ENCODE measurements around the gene RERE. TPM values are rescaled to one million over a fixed set of nuclear protein-coding genes. Genes with fewer than 3 reads are reported as not detected.

The RERE gene
- total RNA-seq, 1 experiment from 2014 or later: 217 TPM

- H3K4me1 ChIP-seq (ENCODE audit: control insufficient read depth, insufficient read depth, low read length): peaks cover 27% of the 10 kb centered on the region
- H3K36me3 ChIP-seq (ENCODE audit: control insufficient read depth, insufficient read depth, low read length): peaks cover 2% of the 10 kb centered on the region
- CTCF ChIA-PET: no interaction called here
- ATAC-seq: no peak
- H3K4me3 ChIP-seq (ENCODE audit: low read depth in 2 of 2, low read length in 2 of 2): no peak overlapping the region
- in situ Hi-C loops (cut with HindIII; ENCODE audit: low pct_unique_long_range_greater_than_20kb, low sequenced_read_pairs): no loop called here
- TF ChIP-seq SIN3A (IDR thresholded peaks at IDR 0.05; ENCODE audit: borderline replicate concordance, insufficient read depth, low read depth, low read length) (no peak), POLR2AphosphoS5 (IDR thresholded peaks at IDR 0.05; ENCODE audit: low read depth, low read length) (no peak), TCF7L2 (IDR thresholded peaks at IDR 0.05; ENCODE audit: low read depth, low read length) (no peak), CTCF (IDR thresholded peaks at IDR 0.05) (no peak), REST (IDR thresholded peaks at IDR 0.05; ENCODE audit: insufficient read depth in 1 of 2, low read depth in 2 of 2, low read length in 1 of 2) (no peak)
- H3K27me3 ChIP-seq (ENCODE audit: control insufficient read depth, insufficient read depth, low read length): no peaks in the 10 kb centered on the region
- H3K9me3 ChIP-seq (ENCODE audit: control insufficient read depth, insufficient read depth, low read depth, low read length): no peaks in the 10 kb centered on the region
- H3K27ac ChIP-seq (ENCODE audit: low read length): no peak overlapping the region
- no peak for DNase-seq (ENCODE audit: low read depth, low spot score)
- intact Hi-C loops (cut with micrococcal nuclease; ENCODE audit: unreplicated experiment): no loop called here
- no TSS peak for BruUV-seq (replicated peaks)
- POLR2A ChIA-PET: no interaction called here
Observed at GRCh38 chr1:8462371-8462892, 355.0 kb downstream of the RERE start.

GRCh38 chr1:8461351-8462110, 355.9 kb downstream of the RERE start:
- no peaks in the 10 kb centered on the region for H3K9me3 ChIP-seq (ENCODE audit: control insufficient read depth, insufficient read depth, low read depth, low read length)
- BruUV-seq (replicated peaks): no TSS peak
- in situ Hi-C loops (cut with HindIII; ENCODE audit: low pct_unique_long_range_greater_than_20kb, low sequenced_read_pairs): no loop called here
- POLR2A ChIA-PET: no interaction called here
- no peaks in the 10 kb centered on the region for H3K27me3 ChIP-seq (ENCODE audit: control insufficient read depth, insufficient read depth, low read length)
- no peak overlapping the region for H3K4me3 ChIP-seq (ENCODE audit: low read depth in 2 of 2, low read length in 2 of 2)
- H3K4me1 ChIP-seq (ENCODE audit: control insufficient read depth, insufficient read depth, low read length): peaks cover 30% of the 10 kb centered on the region
- ATAC-seq: no peak
- DNase-seq (ENCODE audit: low read depth, low spot score): no peak
- H3K36me3 ChIP-seq (ENCODE audit: control insufficient read depth, insufficient read depth, low read length): peaks cover 2% of the 10 kb centered on the region
- TF ChIP-seq CTCF (IDR thresholded peaks at IDR 0.05) (no peak), REST (IDR thresholded peaks at IDR 0.05; ENCODE audit: insufficient read depth in 1 of 2, low read depth in 2 of 2, low read length in 1 of 2) (no peak), SIN3A (IDR thresholded peaks at IDR 0.05; ENCODE audit: borderline replicate concordance, insufficient read depth, low read depth, low read length) (no peak), TCF7L2 (IDR thresholded peaks at IDR 0.05; ENCODE audit: low read depth, low read length) (no peak), POLR2AphosphoS5 (IDR thresholded peaks at IDR 0.05; ENCODE audit: low read depth, low read length) (no peak)
- CTCF ChIA-PET: interaction anchor here (0.6 kb wide), 1 partner anchor 1142 kb away, joined by 3 read pairs; no protein-coding TSS in a partner anchor
- intact Hi-C loops (cut with micrococcal nuclease; ENCODE audit: unreplicated experiment): no loop called here
- no peak overlapping the region for H3K27ac ChIP-seq (ENCODE audit: low read length)

Data from Panc1 (cell line).